GM23338 (cell line): ENCODE data around the gene HLA-DMB. TPM values are rescaled to one million over a fixed set of nuclear protein-coding genes. Genes with fewer than 3 reads are reported as not detected.
A peak's percentile ranks its signal among the peaks of the same experiment; 100 is the strongest.

Experiments used
- ATAC-seq: fragments of 200-7000 bp; cut with Tn5 transposase; 3 replicates; pipeline ENCODE4 v1.9.1; 2020
- DNase-seq: peaks from one replicate; pipeline ENCODE4 v3.0.0-alpha.2; 2015; ENCODE audit warnings: low spot score
- H2AFZ ChIP-seq: fragments of 200-600 bp; sonication (generic); 2 replicates; pipeline ENCODE4 v1.8.0; 2016; ENCODE audit warnings: antibody characterized with exemption, mild to moderate bottlenecking, moderate library complexity
- H3F3A ChIP-seq: fragments of 200-600 bp; sonication (generic); replicated peaks from 2 replicates; pipeline ENCODE4 v1.8.0; 2017; ENCODE audit warnings: antibody characterized with exemption, mixed run types, low read depth
- H3K27ac ChIP-seq: fragments of 200-600 bp; sonication (generic); 2 replicates; pipeline ENCODE4 v1.6.1; 2016; ENCODE audit warnings: low read depth
- H3K27me3 ChIP-seq: fragments of 200-600 bp; sonication (generic); 2 replicates; pipeline ENCODE4 v1.8.0; 2016; ENCODE audit warnings: mild to moderate bottlenecking, mixed run types, moderate library complexity; ENCODE audit not compliant: insufficient read depth
- H3K36me3 ChIP-seq: fragments of 200-600 bp; sonication (generic); 2 replicates; pipeline ENCODE4 v1.8.0; 2016; ENCODE audit warnings: mild to moderate bottlenecking; ENCODE audit not compliant: insufficient read depth
- H3K4me1 ChIP-seq: fragments of 200-600 bp; sonication (generic); 2 replicates; pipeline ENCODE4 v1.8.0; 2016; ENCODE audit warnings: mild to moderate bottlenecking, moderate library complexity; ENCODE audit not compliant: insufficient read depth
- H3K4me2 ChIP-seq: fragments of 200-600 bp; sonication (generic); 2 replicates; pipeline ENCODE4 v1.7.1; 2017; ENCODE audit warnings: mixed run types
- H3K4me3 ChIP-seq: fragments of 200-600 bp; sonication (generic); 2 replicates; pipeline ENCODE4 v1.6.1; 2016; ENCODE audit warnings: mixed run types
- H3K79me2 ChIP-seq: fragments of 200-600 bp; sonication (generic); replicated peaks from 2 replicates; pipeline ENCODE4 v1.8.0; 2017; ENCODE audit warnings: mild to moderate bottlenecking; ENCODE audit not compliant: insufficient read depth
- H3K9me2 ChIP-seq: fragments of 200-600 bp; sonication (generic); 2 replicates; pipeline ENCODE4 v1.8.0; 2017; ENCODE audit not compliant: insufficient read depth
- H4K20me1 ChIP-seq: fragments of 200-600 bp; sonication (generic); replicated peaks from 2 replicates; pipeline ENCODE4 v1.8.0; 2017; ENCODE audit warnings: mild to moderate bottlenecking; ENCODE audit not compliant: insufficient read depth
- H3K27ac Mint-ChIP-seq: 2 replicates; pipeline ENCODE4 v1.8.0; 2020; ENCODE audit warnings: inconsistent platforms, mild to moderate bottlenecking, moderate library complexity, mixed read lengths
- H3K27me3 Mint-ChIP-seq: 3 replicates; pipeline ENCODE4 v1.8.0; 2022; ENCODE audit warnings: low read depth, mild to moderate bottlenecking, moderate library complexity, mixed read lengths, inconsistent platforms; ENCODE audit not compliant: insufficient read depth, poor library complexity
- H3K36me3 Mint-ChIP-seq: 3 replicates; pipeline ENCODE4 v1.8.0; 2021; ENCODE audit warnings: low read depth, mild to moderate bottlenecking, inconsistent platforms, moderate library complexity, mixed read lengths
- H3K4me1 Mint-ChIP-seq: 3 replicates; pipeline ENCODE4 v1.8.0; 2020; ENCODE audit warnings: mild to moderate bottlenecking, inconsistent platforms, mixed read lengths
- H3K4me3 Mint-ChIP-seq: 3 replicates; pipeline ENCODE4 v1.8.0; 2021; ENCODE audit warnings: moderate library complexity, mild to moderate bottlenecking, inconsistent platforms, mixed read lengths
- H3K9me3 Mint-ChIP-seq: 3 replicates; pipeline ENCODE4 v1.8.0; 2020; ENCODE audit warnings: moderate library complexity, mild to moderate bottlenecking, inconsistent platforms, mixed read lengths
- ETS1 ChIP-seq: IDR thresholded peaks from 2 replicates; pipeline ENCODE4 v1.6.1; 2016; ENCODE audit warnings: antibody characterized with exemption
- POLR2AphosphoS5 ChIP-seq: IDR thresholded peaks from 2 replicates; pipeline ENCODE4 v1.6.1; 2016; ENCODE audit warnings: antibody characterized with exemption, low read depth
- REST ChIP-seq: IDR thresholded peaks from one replicate; pipeline ENCODE4 v1.6.1; 2018; ENCODE audit warnings: antibody characterized with exemption; ENCODE audit not compliant: unreplicated experiment
- polyA plus RNA-seq: library from polyadenylated mRNA; unstranded; fragments of >200 nt; fragmentation: Nextera tagmentation; extraction: Ambion mirVana; gene quantifications from 2 replicates; pipeline ENCODE4 v1.2.1, GENCODE V29; 2016
- total RNA-seq: library from RNA; depleted of rRNA; stranded (reverse); fragments of >200 nt; shearing (Covaris generic); gene quantifications from 2 replicates; pipeline ENCODE4 v1.2.3, GENCODE V29; 2014

Gene HLA-DMB
- total and polyA plus RNA-seq, 2 experiments from 2014 or later = 0.70 to 1.6 TPM

GRCh38 chr6:32973144-32974015 is 32.6 kb upstream of the HLA-DMB start:
- ATAC-seq (no peak), DNase-seq (peak; percentile 68)
- H3K9me2 ChIP-seq = no peaks in the 10 kb centered on the region
- H3F3A ChIP-seq = peaks cover 62% of the 10 kb centered on the region
- peaks cover 60% of the 10 kb centered on the region for H4K20me1 ChIP-seq
- peak overlapping the region; percentile 96 for H3K4me2 ChIP-seq
- peak overlapping the region; percentile 99 for H3K4me3 ChIP-seq
- peaks cover 60% of the 10 kb centered on the region for H3K27me3 Mint-ChIP-seq
- H3K4me1 ChIP-seq = peaks cover 31% of the 10 kb centered on the region; the same call in 1 of the 2 replicates
- peak overlapping the region; percentile 98 for H3K4me3 Mint-ChIP-seq
- H3K79me2 ChIP-seq = peaks cover 82% of the 10 kb centered on the region
- peak overlapping the region; percentile 100 for H3K27ac Mint-ChIP-seq
- H3K36me3 Mint-ChIP-seq = peaks cover 89% of the 10 kb centered on the region
- peaks cover 54% of the 10 kb centered on the region for H3K36me3 ChIP-seq
- no peak overlapping the region for H2AFZ ChIP-seq
- H3K27ac ChIP-seq = no peak overlapping the region
- peaks cover 34% of the 10 kb centered on the region for H3K4me1 Mint-ChIP-seq
- peak; percentile 4; the same call in 1 of the 2 replicates for TF ChIP-seq POLR2AphosphoS5
- no peak for TF ChIP-seq ETS1
- peaks cover 12% of the 10 kb centered on the region for H3K9me3 Mint-ChIP-seq
- no peaks in the 10 kb centered on the region for H3K27me3 ChIP-seq

GRCh38 chr6:32972353-32973143 is 31.7 kb upstream of the HLA-DMB start:
- peak overlapping the region; percentile 98 for H3K4me3 Mint-ChIP-seq
- Histone ChIP-seq H3K27ac (peak overlapping the region; percentile 41; the same call in 1 of the 2 replicates), H2AFZ (no peak overlapping the region), H3K4me1 (peaks cover 26% of the 10 kb centered on the region; the same call in 1 of the 2 replicates), H3K36me3 (peaks cover 46% of the 10 kb centered on the region), H3K9me2 (no peaks in the 10 kb centered on the region), H4K20me1 (peaks cover 51% of the 10 kb centered on the region), H3K79me2 (peaks cover 77% of the 10 kb centered on the region), H3K27me3 (no peaks in the 10 kb centered on the region), H3F3A (peaks cover 54% of the 10 kb centered on the region), H3K4me3 (peak overlapping the region; percentile 99), H3K4me2 (peak overlapping the region; percentile 96)
- ATAC-seq (peak; percentile 6), DNase-seq (peak; percentile 35)
- TF ChIP-seq REST (no peak), POLR2AphosphoS5 (peak; percentile 34; the same call in 1 of the 2 replicates)
- peaks cover 57% of the 10 kb centered on the region for H3K27me3 Mint-ChIP-seq
- peaks cover 12% of the 10 kb centered on the region for H3K9me3 Mint-ChIP-seq
- peaks cover 80% of the 10 kb centered on the region for H3K36me3 Mint-ChIP-seq
- H3K4me1 Mint-ChIP-seq = peaks cover 27% of the 10 kb centered on the region
- peak overlapping the region; percentile 100 for H3K27ac Mint-ChIP-seq
